Measurements from ENCODE around the gene SLC1A4. TPM values are rescaled to one million over a fixed set of nuclear protein-coding genes. Genes with fewer than 3 reads are reported as not detected.

SLC1A4 gene
- total and polyA plus RNA-seq, 2 of the 4 experiments (the other 2 are of a cell fraction), result 6.8 to 8.1 TPM

DNA sequence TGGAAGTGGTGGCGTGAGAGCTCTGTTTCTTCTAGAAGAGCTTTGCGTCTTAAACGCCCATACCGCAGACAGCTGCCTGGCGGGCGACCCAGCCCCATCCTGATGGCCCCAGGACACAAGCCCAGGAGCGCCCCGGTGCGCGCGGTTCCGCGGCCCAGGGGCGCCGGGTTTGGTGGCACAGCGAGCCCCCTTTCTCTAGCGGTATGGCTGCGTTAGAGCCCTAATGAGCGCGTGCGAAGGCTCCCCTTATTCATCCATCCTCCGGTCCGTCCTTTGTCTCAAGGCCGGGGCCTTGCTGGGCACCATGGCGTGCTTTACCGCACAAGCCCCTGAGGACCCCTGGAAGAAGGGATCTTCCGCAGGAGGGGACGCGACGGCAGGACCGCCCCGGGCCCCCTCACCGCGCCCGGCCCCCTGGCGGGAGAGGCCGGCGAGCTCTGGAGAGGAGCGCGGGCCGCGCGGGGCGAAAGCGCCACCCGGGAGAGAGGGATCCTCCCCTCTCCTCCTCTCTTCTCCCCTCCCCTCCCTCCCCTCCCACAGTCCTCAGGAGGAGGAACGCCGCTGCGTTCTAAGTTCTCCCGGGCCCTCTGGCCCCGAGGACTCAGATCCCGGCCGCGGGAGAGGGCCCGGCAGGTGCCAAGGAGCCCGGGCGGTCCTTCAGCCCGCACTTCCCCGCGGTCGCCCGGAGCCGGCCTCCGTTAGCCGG is 626 bp upstream of the SLC1A4 start (continued):
- peak; percentile 81 for TF ChIP-seq RCOR1 (IDR thresholded peaks at IDR 0.05; ENCODE audit: insufficient replicate concordance, low read length)
- TF ChIP-seq FOS (IDR thresholded peaks at IDR 0.05; ENCODE audit: low read depth, low read length), result no peak
- TF ChIP-seq MAZ (IDR thresholded peaks at IDR 0.05; ENCODE audit: borderline replicate concordance, low read depth, low read length), result peak; percentile 90

DNA sequence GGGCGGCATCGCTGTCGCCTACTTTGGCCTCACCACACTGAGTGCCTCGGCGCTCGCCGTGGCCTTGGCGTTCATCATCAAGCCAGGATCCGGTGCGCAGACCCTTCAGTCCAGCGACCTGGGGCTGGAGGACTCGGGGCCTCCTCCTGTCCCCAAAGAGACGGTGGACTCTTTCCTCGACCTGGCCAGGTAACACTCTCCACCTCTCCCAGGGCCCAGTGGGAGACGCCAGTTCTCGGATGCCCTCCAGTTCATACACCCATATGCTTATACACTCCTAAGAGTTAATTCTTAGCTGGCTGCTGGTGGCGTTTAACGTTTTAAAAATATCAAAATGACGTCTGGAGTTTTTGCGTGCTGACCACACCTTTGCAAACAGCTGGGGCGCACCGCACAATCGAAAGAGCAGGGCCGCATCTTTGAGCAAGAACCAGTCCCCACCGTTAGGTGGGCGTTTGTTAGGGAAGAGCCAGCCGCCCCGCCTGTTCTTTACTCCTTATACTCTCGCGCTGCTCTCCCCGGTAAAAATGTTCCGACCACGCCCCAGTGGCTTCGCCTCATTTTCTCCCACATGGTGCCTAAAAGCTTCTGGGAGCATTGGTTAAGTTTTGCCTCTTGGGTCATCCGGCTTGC is 899 bp downstream of the SLC1A4 start:
- in situ Hi-C loops (cut with MboI; ENCODE audit: low sequenced_read_pairs) (no loop called here), dilution Hi-C loops (cut with HindIII; ENCODE audit: low sequenced_read_pairs, unreplicated experiment) (no loop called here), intact Hi-C loops (cut with micrococcal nuclease) (loop anchor here (5.0 kb wide), 2 partner anchors 38 to 52 kb away; no protein-coding TSS in a partner anchor)
- H3K9me3 ChIP-seq (ENCODE audit: control insufficient read depth, insufficient read depth, low read length), result no peaks in the 10 kb centered on the region
- no peak for ATAC-seq (ENCODE audit: low read depth)
- peaks cover 10% of the 10 kb centered on the region for H3K4me1 ChIP-seq (ENCODE audit: control insufficient read depth, insufficient read depth, low read length)
- peak overlapping the region; percentile 78 for H3K4me3 ChIP-seq (ENCODE audit: insufficient read depth, low read depth, low read length)
- peaks cover 23% of the 10 kb centered on the region; the same call in 1 of the 2 replicates for H4K20me1 ChIP-seq (ENCODE audit: insufficient read depth, low read length)
- no peak overlapping the region; a peak in 1 of 4 replicates for H4K8ac ChIP-seq (ENCODE audit: low read depth in 2 of 2, low read length in 2 of 2)
- no peak for DNase-seq
- H3K27me3 ChIP-seq (ENCODE audit: control insufficient read depth, insufficient read depth, low read length), result no peaks in the 10 kb centered on the region
- peak overlapping the region; percentile 60; the same call in 1 of the 2 replicates for H3K23ac ChIP-seq (ENCODE audit: low read depth, low read length)
- H2BK5ac ChIP-seq (ENCODE audit: low read depth, low read length, poor library complexity, severe bottlenecking), result no peak overlapping the region
- H3K27ac ChIP-seq (ENCODE audit: insufficient read depth, low read length), result no peak overlapping the region; the same call in 1 of the 2 replicates
- WGBS, 2 experiments (ENCODE audit: extremely low coverage in 2 of 2, insufficient read length in 1 of 2), result 26% methylated on average over 15 of the region's 35 CpGs; no CpG with 5 or more reads in 1 of the 2 experiments
- H3K79me1 ChIP-seq (ENCODE audit: low read depth in 1 of 2, low read length in 2 of 2), result peaks cover 31 to 53% of the 10 kb centered on the region in 2 experiments; a peak in 3 of 4 replicates
- no peak overlapping the region for H3K18ac ChIP-seq (ENCODE audit: low read depth, low read length)
- H4K5ac ChIP-seq (ENCODE audit: low read depth, low read length), result no peak overlapping the region
- H4K91ac ChIP-seq (ENCODE audit: insufficient read depth, low read depth, low read length), result peak overlapping the region; percentile 32; the same call in 1 of the 2 replicates
- BruUV-seq (replicated peaks), result no TSS peak
- H2BK20ac ChIP-seq (ENCODE audit: low read depth, low read length), result no peak overlapping the region
- peak overlapping the region; percentile 88 for H2AK9ac ChIP-seq (replicated peaks; ENCODE audit: low read depth, low read length, poor library complexity)
- peaks cover 4% of the 10 kb centered on the region for H3K9me1 ChIP-seq (ENCODE audit: insufficient read depth, low read length)
- peak overlapping the region; percentile 91 for H2AFZ ChIP-seq (replicated peaks; ENCODE audit: low read length, poor library complexity)
- H2BK15ac ChIP-seq (ENCODE audit: low read depth, low read length), result no peak overlapping the region
- ChIA-PET CTCF (no interaction called here), POLR2A (ENCODE audit: unreplicated experiment) (interaction anchor here (0.9 kb wide), 1 partner anchor 9 kb away, joined by 3 read pairs; no protein-coding TSS in a partner anchor)
- no peaks in the 10 kb centered on the region for H3K36me3 ChIP-seq (ENCODE audit: control insufficient read depth, insufficient read depth, low read length)
- H2AK5ac ChIP-seq (ENCODE audit: low read depth, low read length), result peak overlapping the region; percentile 35; the same call in 1 of the 2 replicates
- H2BK120ac ChIP-seq (ENCODE audit: low read depth, low read length), result no peak overlapping the region
- H3K4ac ChIP-seq (ENCODE audit: low read depth, low read length), result peak overlapping the region; percentile 61
- peak overlapping the region; percentile 84 for H3K4me2 ChIP-seq (ENCODE audit: low read depth, low read length)
- H3K9ac ChIP-seq (ENCODE audit: low read depth, low read length), result peak overlapping the region; percentile 64
- no peak overlapping the region; the same call in 1 of the 2 replicates for H3K56ac ChIP-seq (ENCODE audit: extremely low read depth, insufficient read depth, low read length)
- H3K14ac ChIP-seq (replicated peaks; ENCODE audit: low read depth, low read length), result peak overlapping the region; percentile 1; the same call in 1 of the 2 replicates
- TF ChIP-seq SMC3 (IDR thresholded peaks at IDR 0.05; ENCODE audit: low read depth, low read length) (no peak), RCOR1 (IDR thresholded peaks at IDR 0.05; ENCODE audit: insufficient replicate concordance, low read length) (no peak), NFE2L2 (IDR thresholded peaks at IDR 0.05; ENCODE audit: low read depth, low read length) (no peak), FOS (IDR thresholded peaks at IDR 0.05; ENCODE audit: low read depth, low read length) (no peak)
- TF ChIP-seq, protein P1, sequence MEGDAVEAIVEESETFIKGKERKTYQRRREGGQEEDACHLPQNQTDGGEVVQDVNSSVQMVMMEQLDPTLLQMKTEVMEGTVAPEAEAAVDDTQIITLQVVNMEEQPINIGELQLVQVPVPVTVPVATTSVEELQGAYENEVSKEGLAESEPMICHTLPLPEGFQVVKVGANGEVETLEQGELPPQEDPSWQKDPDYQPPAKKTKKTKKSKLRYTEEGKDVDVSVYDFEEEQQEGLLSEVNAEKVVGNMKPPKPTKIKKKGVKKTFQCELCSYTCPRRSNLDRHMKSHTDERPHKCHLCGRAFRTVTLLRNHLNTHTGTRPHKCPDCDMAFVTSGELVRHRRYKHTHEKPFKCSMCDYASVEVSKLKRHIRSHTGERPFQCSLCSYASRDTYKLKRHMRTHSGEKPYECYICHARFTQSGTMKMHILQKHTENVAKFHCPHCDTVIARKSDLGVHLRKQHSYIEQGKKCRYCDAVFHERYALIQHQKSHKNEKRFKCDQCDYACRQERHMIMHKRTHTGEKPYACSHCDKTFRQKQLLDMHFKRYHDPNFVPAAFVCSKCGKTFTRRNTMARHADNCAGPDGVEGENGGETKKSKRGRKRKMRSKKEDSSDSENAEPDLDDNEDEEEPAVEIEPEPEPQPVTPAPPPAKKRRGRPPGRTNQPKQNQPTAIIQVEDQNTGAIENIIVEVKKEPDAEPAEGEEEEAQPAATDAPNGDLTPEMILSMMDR (conservative IDR thresholded peaks at IDR 0.05; ENCODE audit: low read depth, low read length), result no peak

Data from IMR-90 (cell line).